HFFc6 (cell line): ENCODE measurements around the gene TMEM101. TPM values are rescaled to one million over a fixed set of nuclear protein-coding genes. Genes with fewer than 3 reads are reported as not detected.
A peak's percentile ranks its signal among the peaks of the same experiment; 100 is the strongest.

Experiments used
- DNase-seq: peaks from one replicate; pipeline ENCODE4 v3.0.0-alpha.2; 2018
- H3K27ac Mint-ChIP-seq: 2 replicates; pipeline ENCODE4 v1.8.0; 2020; ENCODE audit warnings: mild to moderate bottlenecking, mixed read lengths
- H3K27me3 Mint-ChIP-seq: 2 replicates; pipeline ENCODE4 v1.8.0; 2021; ENCODE audit warnings: mild to moderate bottlenecking, moderate library complexity, mixed read lengths; ENCODE audit not compliant: insufficient read depth
- H3K36me3 Mint-ChIP-seq: 2 replicates; pipeline ENCODE4 v1.8.0; 2021; ENCODE audit warnings: low read depth, mixed read lengths
- H3K4me1 Mint-ChIP-seq: 2 replicates; pipeline ENCODE4 v1.8.0; 2020; ENCODE audit warnings: low read depth, mixed read lengths
- H3K4me3 Mint-ChIP-seq: 2 replicates; pipeline ENCODE4 v1.8.0; 2020; ENCODE audit warnings: mild to moderate bottlenecking, moderate library complexity, mixed read lengths
- H3K9me3 Mint-ChIP-seq: 2 replicates; pipeline ENCODE4 v1.8.0; 2020; ENCODE audit warnings: mild to moderate bottlenecking, mixed read lengths
- CTCF ChIP-seq: fragments of 200-600 bp; sonication (generic); IDR thresholded peaks from 2 replicates; pipeline ENCODE4 v1.5.0; 2021; ENCODE audit warnings: antibody characterized with exemption, mild to moderate bottlenecking
- total RNA-seq, 6 experiments: library from RNA; stranded (reverse); fragmentation: NEBNext Ultra II Directional; extraction: Animal tissue kit (Norgen Biotek cat#: 25700); gene quantifications; 2 replicates in 1 of 6; 3 replicates in 5 of 6; pipeline ENCODE4 v1.2.3, GENCODE V29; 2021

TMEM101 gene
- total RNA-seq, 6 experiments from 2014 or later, result 27.8 to 32.7 (median 29.2) TPM

GRCh38 chr17:44014133-44014436 is 678 bp downstream of the TMEM101 start:
- no peak for DNase-seq
- Mint-ChIP-seq H3K4me1 (peaks cover 39% of the 10 kb centered on the region), H3K36me3 (peaks cover 18% of the 10 kb centered on the region), H3K27me3 (peaks cover 3% of the 10 kb centered on the region), H3K9me3 (no peaks in the 10 kb centered on the region), H3K4me3 (peak overlapping the region; percentile 99), H3K27ac (peak overlapping the region; percentile 95)
- TF ChIP-seq CTCF, result no peak

GRCh38 chr17:44012874-44013273 is 1.9 kb downstream of the TMEM101 start:
- DNase-seq, result no peak
- Mint-ChIP-seq H3K36me3 (peaks cover 18% of the 10 kb centered on the region), H3K9me3 (no peaks in the 10 kb centered on the region), H3K27ac (no peak overlapping the region), H3K27me3 (peaks cover 5% of the 10 kb centered on the region), H3K4me1 (peaks cover 47% of the 10 kb centered on the region), H3K4me3 (no peak overlapping the region)
- TF ChIP-seq CTCF, result no peak

GRCh38 chr17:44012391-44012790 is 2.4 kb downstream of the TMEM101 start:
- Mint-ChIP-seq H3K27me3 (peaks cover 5% of the 10 kb centered on the region), H3K36me3 (peaks cover 18% of the 10 kb centered on the region), H3K4me3 (no peak overlapping the region), H3K27ac (no peak overlapping the region), H3K9me3 (no peaks in the 10 kb centered on the region), H3K4me1 (peaks cover 50% of the 10 kb centered on the region)
- TF ChIP-seq CTCF, result no peak
- no peak for DNase-seq

GRCh38 chr17:44011876-44012275 is 2.9 kb downstream of the TMEM101 start:
- peaks cover 50% of the 10 kb centered on the region for H3K4me1 Mint-ChIP-seq
- H3K27ac Mint-ChIP-seq, result no peak overlapping the region
- no peaks in the 10 kb centered on the region for H3K9me3 Mint-ChIP-seq

GRCh38 chr17:44010966-44011647 is 3.7 kb downstream of the TMEM101 start:
- H3K4me3 Mint-ChIP-seq, result no peak overlapping the region
- peaks cover 14% of the 10 kb centered on the region; the same call in 1 of the 2 replicates for H3K36me3 Mint-ChIP-seq
- DNase-seq, result no peak
- peaks cover 55% of the 10 kb centered on the region for H3K4me1 Mint-ChIP-seq
- peak overlapping the region; percentile 0; the same call in 1 of the 2 replicates for H3K27ac Mint-ChIP-seq
- peaks cover 8% of the 10 kb centered on the region for H3K27me3 Mint-ChIP-seq
- no peaks in the 10 kb centered on the region for H3K9me3 Mint-ChIP-seq
- no peak for TF ChIP-seq CTCF

More at GRCh38 chr17:44011876-44012275, 2.9 kb downstream of the TMEM101 start:
- H3K4me3 Mint-ChIP-seq, result no peak overlapping the region
- TF ChIP-seq CTCF, result no peak
- no peak for DNase-seq
- H3K27me3 Mint-ChIP-seq, result peaks cover 8% of the 10 kb centered on the region
- peaks cover 18% of the 10 kb centered on the region for H3K36me3 Mint-ChIP-seq
